ENCODE results near the gene FBXW8. TPM values are rescaled to one million over a fixed set of nuclear protein-coding genes. Genes with fewer than 3 reads are reported as not detected.

The FBXW8 gene
- total RNA-seq, 1 experiment from 2014 or later = 15.6 TPM

DNA sequence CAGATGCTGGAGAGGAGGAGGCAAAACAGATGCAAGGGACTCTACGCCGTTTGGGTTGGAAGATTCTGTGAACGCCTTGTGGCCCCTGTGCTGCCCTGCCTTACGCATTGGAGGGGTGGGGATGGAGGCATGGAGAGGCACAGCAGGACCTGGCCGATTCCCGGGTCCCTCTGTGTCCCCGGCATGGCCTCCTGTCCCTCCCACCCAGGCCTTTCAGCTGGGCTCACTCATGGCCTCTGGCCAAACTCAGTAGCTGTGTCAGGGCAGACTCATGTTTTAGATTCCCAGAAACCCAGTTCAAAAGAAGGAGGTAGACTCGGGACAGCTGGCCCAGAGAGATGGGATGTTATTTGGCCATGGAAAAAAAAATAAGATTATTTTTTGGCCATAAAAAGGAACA, 148.4 kb downstream of the FBXW8 start:
- peak overlapping the region; percentile 62; the same call in 1 of the 2 replicates for H3K27ac Mint-ChIP-seq
- DNase-seq (ENCODE audit: low spot score) (no peak), ATAC-seq (no peak)
- H3K27me3 Mint-ChIP-seq (ENCODE audit: low read depth) = no peaks in the 10 kb centered on the region
- ChIA-PET CTCF (interaction anchor here (1.3 kb wide), 1 partner anchor 92 kb away, joined by 3 read pairs; no protein-coding TSS in a partner anchor), POLR2A (interaction anchor here (0.6 kb wide), 1 partner anchor 692 kb away, joined by 4 read pairs; no protein-coding TSS in a partner anchor)
- H3K4me3 Mint-ChIP-seq = no peak overlapping the region
- peaks cover 39% of the 10 kb centered on the region for H3K4me1 Mint-ChIP-seq
- H3K9me3 Mint-ChIP-seq = no peaks in the 10 kb centered on the region
- TF ChIP-seq, protein P1, sequence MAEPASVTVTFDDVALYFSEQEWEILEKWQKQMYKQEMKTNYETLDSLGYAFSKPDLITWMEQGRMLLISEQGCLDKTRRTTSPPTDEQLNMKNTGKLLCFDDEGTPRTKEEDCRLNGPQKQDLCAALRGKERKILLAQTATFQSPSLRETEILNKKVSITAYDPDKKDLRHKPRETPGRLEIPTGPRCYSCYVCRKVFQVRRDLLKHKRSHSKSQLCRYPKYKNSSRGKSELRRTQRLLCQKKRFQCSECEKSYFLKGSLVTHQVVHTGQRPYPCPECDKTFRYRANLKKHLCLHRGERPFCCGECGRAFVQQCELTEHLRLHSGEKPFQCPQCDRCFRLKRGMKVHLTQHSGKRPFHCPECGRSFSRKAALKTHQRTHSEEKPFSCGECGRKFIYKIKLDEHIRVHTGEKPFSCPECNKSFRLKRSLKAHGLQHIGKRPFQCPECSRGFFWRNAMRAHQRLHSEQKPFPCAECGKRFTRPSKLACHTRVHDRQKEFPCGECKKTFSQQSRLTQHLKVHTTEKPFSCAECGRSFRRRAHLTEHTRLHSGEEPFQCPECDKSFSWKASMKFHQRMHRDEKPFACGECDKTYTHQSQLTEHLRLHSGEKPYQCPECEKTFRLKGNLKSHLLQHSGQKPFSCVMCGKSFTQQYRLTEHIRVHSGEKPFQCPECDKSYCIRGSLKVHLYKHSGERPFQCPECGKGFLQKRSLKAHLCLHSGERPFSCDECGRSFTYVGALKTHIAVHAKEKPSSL (CRISPR knock-in tag; conservative IDR thresholded peaks at IDR 0.05) = no peak
- TF ChIP-seq ELF4 (CRISPR knock-in tag; IDR thresholded peaks at IDR 0.05; ENCODE audit: low read depth) (no peak), TCF7 (CRISPR knock-in tag; IDR thresholded peaks at IDR 0.05; ENCODE audit: low read depth) (no peak), FOXP1 (CRISPR knock-in tag; IDR thresholded peaks at IDR 0.05; ENCODE audit: borderline replicate concordance) (no peak), HMGA2 (CRISPR knock-in tag; IDR thresholded peaks at IDR 0.05) (no peak), FOXK1 (CRISPR knock-in tag; IDR thresholded peaks at IDR 0.05) (no peak), KAT7 (CRISPR knock-in tag; IDR thresholded peaks at IDR 0.05; ENCODE audit: borderline replicate concordance) (no peak), EMX1 (CRISPR knock-in tag; IDR thresholded peaks at IDR 0.05) (no peak), ZNF416 (CRISPR knock-in tag; IDR thresholded peaks at IDR 0.05) (no peak), ZBTB21 (CRISPR knock-in tag; IDR thresholded peaks at IDR 0.05; ENCODE audit: borderline replicate concordance) (no peak), NFE2L1 (CRISPR knock-in tag; IDR thresholded peaks at IDR 0.05) (no peak), PRRX2 (CRISPR knock-in tag; IDR thresholded peaks at IDR 0.05) (no peak)
- TF ChIP-seq, protein P2, sequence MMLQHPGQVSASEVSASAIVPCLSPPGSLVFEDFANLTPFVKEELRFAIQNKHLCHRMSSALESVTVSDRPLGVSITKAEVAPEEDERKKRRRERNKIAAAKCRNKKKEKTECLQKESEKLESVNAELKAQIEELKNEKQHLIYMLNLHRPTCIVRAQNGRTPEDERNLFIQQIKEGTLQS (CRISPR knock-in tag; conservative IDR thresholded peaks at IDR 0.05) = no peak
- no peaks in the 10 kb centered on the region for H3K36me3 Mint-ChIP-seq

DNA sequence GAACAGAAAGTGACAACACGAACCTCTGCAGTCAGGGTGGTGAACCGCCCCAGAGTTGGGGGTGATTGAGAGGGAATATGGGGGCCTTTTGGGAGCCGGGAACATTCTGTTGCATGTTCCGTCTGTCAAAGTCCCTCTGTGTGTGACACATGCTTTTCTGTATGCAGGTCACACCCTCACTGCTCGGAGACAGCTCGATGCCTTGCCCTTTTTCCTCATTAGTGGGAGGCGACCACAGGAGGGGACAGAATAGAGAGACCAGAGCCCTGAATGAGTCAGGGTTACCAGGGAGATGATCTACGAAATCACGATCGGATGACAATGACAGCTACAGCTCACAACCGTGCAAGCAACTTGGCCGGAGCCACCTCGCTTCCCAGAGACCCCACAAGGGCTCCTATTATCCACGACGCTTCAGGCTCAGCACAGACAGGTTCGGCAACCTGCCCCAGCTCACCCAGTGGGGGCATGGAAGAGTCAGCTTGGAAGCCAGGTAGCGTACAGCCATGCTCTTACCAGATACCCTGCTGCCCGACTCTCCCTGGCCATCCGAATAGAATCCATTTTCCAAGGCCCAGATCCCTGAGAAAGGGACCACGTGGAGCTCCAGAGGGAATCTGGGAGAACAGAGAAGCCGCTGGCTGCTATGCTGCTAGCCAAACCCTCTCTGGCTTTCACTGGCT, 149.6 kb downstream of the FBXW8 start:
- peak overlapping the region; percentile 46; the same call in 1 of the 2 replicates for H3K27ac Mint-ChIP-seq
- ATAC-seq = peak; percentile 60
- no peaks in the 10 kb centered on the region for H3K27me3 Mint-ChIP-seq (ENCODE audit: low read depth)
- DNase-seq (ENCODE audit: low spot score) = no peak
- H3K9me3 Mint-ChIP-seq = no peaks in the 10 kb centered on the region
- ChIA-PET CTCF (interaction anchor here (0.9 to 1.8 kb wide), 4 partner anchors 25 to 60 kb away, joined by 4 to 5 read pairs (median 5); no protein-coding TSS in a partner anchor), POLR2A (no interaction called here)
- TF ChIP-seq JAZF1 (CRISPR knock-in tag; IDR thresholded peaks at IDR 0.05) (no peak), FOXP1 (CRISPR knock-in tag; IDR thresholded peaks at IDR 0.05; ENCODE audit: borderline replicate concordance) (no peak), GRHL2 (CRISPR knock-in tag; IDR thresholded peaks at IDR 0.05; ENCODE audit: insufficient replicate concordance, severe bottlenecking) (no peak), FOXK1 (CRISPR knock-in tag; IDR thresholded peaks at IDR 0.05) (no peak), NR3C1 (CRISPR knock-in tag; conservative IDR thresholded peaks at IDR 0.05; ENCODE audit: low read depth) (no peak), RELA (CRISPR knock-in tag; IDR thresholded peaks at IDR 0.05; ENCODE audit: borderline replicate concordance) (no peak)
- TF ChIP-seq, protein P3, sequence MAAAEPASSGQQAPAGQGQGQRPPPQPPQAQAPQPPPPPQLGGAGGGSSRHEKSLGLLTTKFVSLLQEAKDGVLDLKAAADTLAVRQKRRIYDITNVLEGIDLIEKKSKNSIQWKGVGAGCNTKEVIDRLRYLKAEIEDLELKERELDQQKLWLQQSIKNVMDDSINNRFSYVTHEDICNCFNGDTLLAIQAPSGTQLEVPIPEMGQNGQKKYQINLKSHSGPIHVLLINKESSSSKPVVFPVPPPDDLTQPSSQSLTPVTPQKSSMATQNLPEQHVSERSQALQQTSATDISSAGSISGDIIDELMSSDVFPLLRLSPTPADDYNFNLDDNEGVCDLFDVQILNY (CRISPR knock-in tag; IDR thresholded peaks at IDR 0.05) = no peak
- TF ChIP-seq, protein P4, sequence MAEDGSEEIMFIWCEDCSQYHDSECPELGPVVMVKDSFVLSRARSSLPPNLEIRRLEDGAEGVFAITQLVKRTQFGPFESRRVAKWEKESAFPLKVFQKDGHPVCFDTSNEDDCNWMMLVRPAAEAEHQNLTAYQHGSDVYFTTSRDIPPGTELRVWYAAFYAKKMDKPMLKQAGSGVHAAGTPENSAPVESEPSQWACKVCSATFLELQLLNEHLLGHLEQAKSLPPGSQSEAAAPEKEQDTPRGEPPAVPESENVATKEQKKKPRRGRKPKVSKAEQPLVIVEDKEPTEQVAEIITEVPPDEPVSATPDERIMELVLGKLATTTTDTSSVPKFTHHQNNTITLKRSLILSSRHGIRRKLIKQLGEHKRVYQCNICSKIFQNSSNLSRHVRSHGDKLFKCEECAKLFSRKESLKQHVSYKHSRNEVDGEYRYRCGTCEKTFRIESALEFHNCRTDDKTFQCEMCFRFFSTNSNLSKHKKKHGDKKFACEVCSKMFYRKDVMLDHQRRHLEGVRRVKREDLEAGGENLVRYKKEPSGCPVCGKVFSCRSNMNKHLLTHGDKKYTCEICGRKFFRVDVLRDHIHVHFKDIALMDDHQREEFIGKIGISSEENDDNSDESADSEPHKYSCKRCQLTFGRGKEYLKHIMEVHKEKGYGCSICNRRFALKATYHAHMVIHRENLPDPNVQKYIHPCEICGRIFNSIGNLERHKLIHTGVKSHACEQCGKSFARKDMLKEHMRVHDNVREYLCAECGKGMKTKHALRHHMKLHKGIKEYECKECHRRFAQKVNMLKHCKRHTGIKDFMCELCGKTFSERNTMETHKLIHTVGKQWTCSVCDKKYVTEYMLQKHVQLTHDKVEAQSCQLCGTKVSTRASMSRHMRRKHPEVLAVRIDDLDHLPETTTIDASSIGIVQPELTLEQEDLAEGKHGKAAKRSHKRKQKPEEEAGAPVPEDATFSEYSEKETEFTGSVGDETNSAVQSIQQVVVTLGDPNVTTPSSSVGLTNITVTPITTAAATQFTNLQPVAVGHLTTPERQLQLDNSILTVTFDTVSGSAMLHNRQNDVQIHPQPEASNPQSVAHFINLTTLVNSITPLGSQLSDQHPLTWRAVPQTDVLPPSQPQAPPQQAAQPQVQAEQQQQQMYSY (CRISPR knock-in tag; IDR thresholded peaks at IDR 0.05) = no peak
- TF ChIP-seq, protein P5, sequence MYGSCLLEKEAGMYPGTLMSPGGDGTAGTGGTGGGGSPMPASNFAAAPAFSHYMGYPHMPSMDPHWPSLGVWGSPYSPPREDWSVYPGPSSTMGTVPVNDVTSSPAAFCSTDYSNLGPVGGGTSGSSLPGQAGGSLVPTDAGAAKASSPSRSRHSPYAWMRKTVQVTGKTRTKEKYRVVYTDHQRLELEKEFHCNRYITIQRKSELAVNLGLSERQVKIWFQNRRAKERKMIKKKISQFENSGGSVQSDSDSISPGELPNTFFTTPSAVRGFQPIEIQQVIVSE (CRISPR knock-in tag; IDR thresholded peaks at IDR 0.05; ENCODE audit: borderline replicate concordance) = no peak
- TF ChIP-seq, protein P6, sequence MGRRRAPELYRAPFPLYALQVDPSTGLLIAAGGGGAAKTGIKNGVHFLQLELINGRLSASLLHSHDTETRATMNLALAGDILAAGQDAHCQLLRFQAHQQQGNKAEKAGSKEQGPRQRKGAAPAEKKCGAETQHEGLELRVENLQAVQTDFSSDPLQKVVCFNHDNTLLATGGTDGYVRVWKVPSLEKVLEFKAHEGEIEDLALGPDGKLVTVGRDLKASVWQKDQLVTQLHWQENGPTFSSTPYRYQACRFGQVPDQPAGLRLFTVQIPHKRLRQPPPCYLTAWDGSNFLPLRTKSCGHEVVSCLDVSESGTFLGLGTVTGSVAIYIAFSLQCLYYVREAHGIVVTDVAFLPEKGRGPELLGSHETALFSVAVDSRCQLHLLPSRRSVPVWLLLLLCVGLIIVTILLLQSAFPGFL (CRISPR knock-in tag; IDR thresholded peaks at IDR 0.05; ENCODE audit: borderline replicate concordance) = no peak
- TF ChIP-seq, protein P1 (CRISPR knock-in tag; conservative IDR thresholded peaks at IDR 0.05) = no peak
- no peak overlapping the region for H3K4me3 Mint-ChIP-seq
- no peaks in the 10 kb centered on the region for H3K36me3 Mint-ChIP-seq
- peaks cover 43% of the 10 kb centered on the region for H3K4me1 Mint-ChIP-seq

Data from WTC11 (cell line).